ES-I3 (cell line): ENCODE results near the gene DTX2.
"Not testable (repeated sequence)": the region's sequence is repeated elsewhere in the genome, so short reads cannot be mapped to it uniquely, and the experiment has no call there.

ENCODE experiments used
- H3K36me3 ChIP-seq: 2 replicates; pipeline ENCODE4 v1.6.1; 2013; ENCODE audit warnings: mild to moderate bottlenecking, low read length, control low read depth, moderate library complexity; ENCODE audit not compliant: insufficient read depth
- H3K4me1 ChIP-seq: 2 replicates; pipeline ENCODE4 v1.6.1; 2013; ENCODE audit warnings: mild to moderate bottlenecking, control low read depth, low read length; ENCODE audit not compliant: insufficient read depth
- H3K9ac ChIP-seq: 2 replicates; pipeline ENCODE4 v1.6.1; 2013; ENCODE audit warnings: low read depth, mild to moderate bottlenecking, low read length, moderate library complexity
- H3K9me3 ChIP-seq: 2 replicates; pipeline ENCODE4 v1.6.1; 2013; ENCODE audit warnings: mild to moderate bottlenecking, low read length, moderate library complexity; ENCODE audit not compliant: control insufficient read depth, insufficient read depth

The DTX2 gene

DNA sequence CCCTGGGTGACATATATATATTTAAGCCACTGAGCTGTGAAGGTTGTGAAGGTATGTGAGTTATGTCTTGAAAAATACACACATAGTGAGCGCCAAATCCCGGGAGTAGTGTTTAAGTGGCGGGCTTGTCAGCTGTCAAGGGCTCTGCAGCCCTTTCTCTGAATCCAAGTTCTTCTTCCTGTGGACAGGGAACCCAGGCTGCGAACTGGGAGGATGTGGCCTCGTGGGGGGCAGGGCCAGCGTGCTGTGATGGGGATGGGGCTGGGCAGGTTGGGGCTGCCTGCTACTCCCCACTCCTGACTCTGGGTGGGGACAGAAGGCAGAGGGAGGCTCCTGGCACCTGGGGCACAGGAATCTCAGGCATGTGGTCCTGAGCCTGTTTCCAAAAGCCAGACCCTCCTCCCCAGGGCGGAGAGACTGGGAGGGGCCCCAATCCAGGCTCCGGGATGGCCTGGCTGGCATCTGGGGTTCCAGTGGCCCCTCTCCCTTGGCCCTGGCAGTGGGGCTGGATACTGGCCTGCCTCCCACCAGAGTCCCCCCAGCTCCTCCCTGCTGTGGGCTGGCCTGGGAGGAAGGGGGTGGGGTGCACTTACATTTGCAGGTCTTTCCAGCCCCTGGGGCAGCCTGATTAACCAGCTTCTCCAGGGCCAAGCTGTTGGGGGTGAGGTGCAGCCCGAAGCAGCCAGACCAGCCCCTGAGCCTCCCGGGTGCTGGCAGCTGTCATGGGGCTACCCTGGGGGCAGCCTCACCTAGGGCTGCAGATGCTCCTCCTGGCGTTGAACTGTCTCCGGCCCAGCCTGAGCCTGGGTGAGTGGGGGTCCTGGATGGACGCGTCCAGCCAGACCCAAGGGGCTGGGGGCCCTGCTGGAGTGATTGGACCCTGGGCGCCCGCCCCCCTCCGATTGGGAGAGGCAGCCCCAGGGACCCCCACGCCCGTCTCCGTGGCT is 48.7 kb downstream of the DTX2 start, which contains the start of gene UPK3B:
Gene UPK3B, plus strand, starts transcription at position 622 of the 947 bp plus-strand sequence. Its CDS starts 101 bp downstream, at position 723.
- no peaks in the 10 kb centered on the region for H3K9me3 ChIP-seq
- no peaks in the 10 kb centered on the region; the same call in 1 of the 2 replicates for H3K36me3 ChIP-seq
- H3K4me1 ChIP-seq = peaks cover 6% of the 10 kb centered on the region; the same call in 1 of the 2 replicates
- no peak within 1 kb of the TSS for H3K9ac ChIP-seq

DNA sequence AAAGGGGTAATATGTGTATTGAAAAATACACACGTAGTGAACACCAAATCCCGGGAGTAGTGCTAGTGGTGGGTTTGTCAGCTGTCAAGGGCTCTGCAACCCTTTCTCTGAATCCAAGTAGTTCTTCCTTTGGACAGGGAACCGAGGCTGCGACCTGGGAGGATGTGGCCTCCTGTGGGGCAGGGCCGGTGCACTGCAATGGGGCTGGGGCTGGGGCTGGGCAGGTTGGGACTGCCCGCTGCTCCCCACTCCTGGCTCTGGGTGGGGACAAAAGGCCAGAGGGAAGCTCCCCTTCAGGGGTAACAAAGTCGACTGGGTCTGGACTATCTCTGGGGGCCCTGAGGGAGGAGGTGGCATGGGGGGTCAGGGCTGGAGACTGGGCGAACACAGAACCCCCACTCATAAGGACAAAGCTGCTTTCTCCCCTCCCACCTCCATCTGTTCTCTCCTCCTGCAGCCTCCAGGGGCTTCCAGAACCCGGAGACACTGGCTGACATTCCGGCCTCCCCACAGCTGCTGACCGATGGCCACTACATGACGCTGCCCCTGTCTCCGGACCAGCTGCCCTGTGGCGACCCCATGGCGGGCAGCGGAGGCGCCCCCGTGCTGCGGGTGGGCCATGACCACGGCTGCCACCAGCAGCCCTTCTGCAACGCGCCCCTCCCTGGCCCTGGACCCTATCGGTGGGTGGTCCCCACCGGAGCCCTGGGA is 49.8 kb downstream of the DTX2 start:
- H3K4me1 ChIP-seq, H3K9me3 ChIP-seq, H3K36me3 ChIP-seq, H3K9ac ChIP-seq: not testable (repeated sequence)

DNA sequence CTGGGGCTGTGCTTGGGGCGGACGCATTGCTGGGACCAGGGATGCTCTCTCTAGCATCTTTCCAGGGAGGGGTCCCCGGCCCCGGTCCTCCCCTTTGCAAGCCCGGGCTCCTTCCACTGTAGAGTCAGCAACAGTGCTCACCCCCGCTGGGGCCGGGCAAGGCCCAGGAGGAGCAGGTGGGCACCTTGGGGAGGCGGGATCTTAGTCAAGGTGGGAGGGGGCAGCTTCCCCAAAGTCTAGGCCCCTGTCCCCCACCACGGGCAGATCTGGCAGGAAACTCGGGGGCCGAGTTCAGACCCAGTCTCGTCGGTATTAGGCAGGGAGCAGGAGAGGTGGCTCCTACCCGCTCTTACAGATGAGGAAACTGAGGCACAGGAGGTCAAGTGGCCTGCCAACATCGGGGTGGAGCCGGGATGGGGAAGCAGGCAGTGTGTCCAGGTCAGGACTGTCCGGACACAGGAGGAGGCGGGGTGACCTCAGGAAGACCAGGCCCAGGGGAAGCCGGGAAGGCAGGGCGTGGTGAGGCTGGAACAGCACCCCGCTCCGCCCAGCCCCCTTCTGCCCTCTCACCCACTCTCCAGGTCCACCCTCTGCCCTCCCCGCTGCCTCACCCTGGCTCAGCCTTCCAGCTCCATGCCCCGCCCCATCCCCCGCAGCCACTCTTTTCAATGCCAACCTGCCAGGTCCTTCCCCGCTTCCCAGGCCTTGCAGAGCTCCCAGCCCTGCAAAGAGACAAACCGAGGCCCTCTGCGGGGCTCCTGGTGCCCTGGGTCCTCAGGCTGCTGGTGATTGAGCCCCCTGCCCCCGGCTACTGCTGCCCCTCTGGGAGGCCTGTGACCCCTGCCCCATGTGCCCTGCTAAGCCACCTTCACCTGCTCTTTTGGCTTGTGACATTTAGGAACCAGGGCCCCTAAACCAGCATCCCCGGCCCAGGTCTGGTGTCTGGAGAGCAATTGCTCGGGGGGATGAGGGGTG is 50.7 kb downstream of the DTX2 start:
- not testable (repeated sequence) for H3K36me3 ChIP-seq, H3K9ac ChIP-seq, H3K9me3 ChIP-seq, H3K4me1 ChIP-seq

DNA sequence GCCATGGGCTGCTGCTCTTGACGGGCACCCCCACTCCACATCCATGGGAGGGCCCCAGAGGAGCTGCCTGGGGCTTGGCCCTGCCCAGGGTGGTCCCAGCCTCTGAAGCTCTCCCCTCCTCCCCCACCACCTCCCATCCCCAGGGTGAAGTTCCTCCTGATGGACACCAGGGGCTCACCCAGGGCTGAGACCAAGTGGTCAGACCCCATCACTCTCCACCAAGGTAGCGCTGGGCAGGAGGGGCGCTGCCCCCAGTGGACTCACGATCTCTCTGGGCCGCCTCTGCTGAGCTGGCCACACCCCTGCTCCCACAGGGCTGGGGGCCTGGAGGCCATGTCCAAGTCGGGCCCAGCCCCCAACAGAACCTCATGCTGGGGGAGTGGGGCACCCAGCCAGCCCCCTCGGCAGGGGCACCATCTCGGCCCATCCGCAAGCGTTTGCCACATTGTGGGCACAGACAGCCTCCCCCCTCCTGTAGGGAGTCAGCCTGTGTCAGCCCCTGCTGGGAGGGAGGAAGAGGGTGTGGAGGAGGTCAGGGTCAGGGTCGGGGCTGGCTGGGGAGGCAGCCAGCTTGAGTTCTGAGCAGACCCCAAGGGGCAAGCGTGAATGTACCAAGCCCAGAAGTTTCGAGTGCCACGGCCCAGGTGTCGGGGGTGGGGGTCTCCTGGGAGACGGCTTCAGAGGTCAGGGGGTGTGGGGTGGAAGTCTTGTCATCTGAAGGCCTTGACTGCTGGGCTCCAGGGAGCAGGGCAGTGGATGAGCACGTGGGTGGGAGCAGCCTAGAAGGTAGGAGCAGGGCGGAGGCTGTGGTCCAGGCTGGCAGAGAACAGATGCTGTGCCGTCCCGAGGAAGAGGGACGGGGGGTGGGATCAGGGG is 51.7 kb downstream of the DTX2 start:
- H3K4me1 ChIP-seq = peaks cover 6% of the 10 kb centered on the region; the same call in 1 of the 2 replicates
- no peaks in the 10 kb centered on the region for H3K9me3 ChIP-seq
- H3K9ac ChIP-seq = no peak overlapping the region
- no peaks in the 10 kb centered on the region for H3K36me3 ChIP-seq

DNA sequence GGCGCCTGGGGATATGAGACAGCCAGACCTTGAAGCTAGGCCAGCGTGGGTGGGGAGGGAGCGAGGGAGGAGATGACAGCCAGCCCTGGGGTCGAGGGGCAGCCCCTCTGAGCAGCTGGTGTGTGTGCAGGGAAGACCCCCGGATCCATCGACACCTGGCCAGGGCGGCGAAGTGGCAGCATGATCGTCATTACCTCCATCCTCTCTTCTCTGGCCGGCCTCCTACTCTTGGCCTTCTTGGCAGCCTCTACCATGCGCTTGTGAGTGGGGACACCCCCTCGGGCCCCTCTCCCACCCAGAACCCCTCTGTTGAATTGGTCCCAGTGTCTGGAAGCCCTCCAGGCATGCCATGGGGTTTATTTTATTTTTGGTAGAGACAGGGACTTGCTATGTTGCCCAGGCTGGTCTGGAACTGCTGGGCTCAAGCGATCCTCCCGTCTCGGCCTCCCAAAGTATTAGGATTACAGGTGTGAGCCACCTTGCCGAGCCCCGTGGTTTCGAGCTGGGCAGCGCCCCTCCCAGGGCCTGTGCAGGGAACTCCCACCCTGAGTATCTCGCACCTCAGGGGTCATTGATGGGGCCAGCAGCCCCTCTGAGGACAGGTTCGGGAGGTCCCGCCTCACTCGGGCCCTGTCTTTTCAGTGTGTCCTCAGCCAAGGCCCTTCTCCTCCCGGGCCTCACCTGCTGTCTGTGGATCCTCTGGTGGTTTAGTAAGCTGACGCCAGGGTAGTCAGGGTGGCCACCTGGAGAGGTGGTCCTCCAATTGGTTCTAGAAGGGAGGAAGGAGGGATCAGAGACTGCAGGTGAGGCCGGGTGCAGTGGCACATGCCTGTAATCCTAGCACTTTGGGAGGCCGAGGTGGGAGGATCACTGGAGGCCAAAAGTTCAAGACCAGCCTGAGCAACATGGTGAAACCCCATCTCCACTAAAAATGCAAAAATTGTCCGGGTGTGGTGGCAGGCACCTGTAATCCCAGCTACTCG is 52.6 kb downstream of the DTX2 start:
- Histone ChIP-seq H3K9me3 (no peaks in the 10 kb centered on the region), H3K4me1 (peaks cover 6% of the 10 kb centered on the region; the same call in 1 of the 2 replicates), H3K36me3 (no peaks in the 10 kb centered on the region), H3K9ac (no peak overlapping the region)

DNA sequence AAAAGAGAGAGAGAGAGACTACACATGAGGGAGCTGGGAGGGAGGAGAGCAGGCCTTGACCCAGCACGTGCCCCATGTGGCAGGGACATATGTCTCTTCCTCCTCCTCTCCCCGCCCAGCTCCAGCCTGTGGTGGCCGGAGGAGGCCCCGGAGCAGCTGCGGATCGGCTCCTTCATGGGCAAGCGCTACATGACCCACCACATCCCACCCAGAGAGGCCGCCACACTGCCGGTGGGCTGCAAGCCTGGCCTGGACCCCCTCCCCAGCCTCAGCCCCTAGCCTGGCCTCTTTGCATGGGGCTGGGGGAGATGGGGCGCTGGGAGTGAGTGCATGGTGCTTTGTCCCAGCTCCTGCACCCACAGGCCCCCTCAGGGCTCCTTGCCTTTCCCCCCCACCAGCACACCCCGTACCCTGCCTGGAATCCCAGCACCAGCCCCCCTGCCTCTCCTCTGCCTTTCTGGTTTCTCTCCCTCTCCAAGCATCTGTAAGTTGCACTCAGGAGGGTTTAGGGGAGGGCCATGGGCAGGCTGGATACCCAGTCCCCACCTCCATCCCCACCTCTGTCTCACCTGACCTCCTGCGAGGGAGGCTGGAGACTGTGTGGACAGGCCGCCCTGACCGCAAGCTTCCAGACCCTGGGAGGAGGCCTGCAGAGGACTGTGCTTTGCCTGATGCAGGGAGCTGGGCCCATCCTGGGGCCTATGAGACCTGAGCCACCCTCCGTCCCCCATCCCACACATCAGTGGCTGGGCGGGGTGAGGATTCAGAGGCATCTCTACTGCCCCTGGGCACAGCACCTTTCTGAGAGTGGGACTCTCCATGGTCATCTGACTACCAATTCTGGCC is 53.6 kb downstream of the DTX2 start:
- H3K9me3 ChIP-seq = no peaks in the 10 kb centered on the region
- H3K4me1 ChIP-seq = peaks cover under 1% of the 10 kb centered on the region; the same call in 1 of the 2 replicates
- H3K9ac ChIP-seq = no peak overlapping the region
- H3K36me3 ChIP-seq = no peaks in the 10 kb centered on the region

DNA sequence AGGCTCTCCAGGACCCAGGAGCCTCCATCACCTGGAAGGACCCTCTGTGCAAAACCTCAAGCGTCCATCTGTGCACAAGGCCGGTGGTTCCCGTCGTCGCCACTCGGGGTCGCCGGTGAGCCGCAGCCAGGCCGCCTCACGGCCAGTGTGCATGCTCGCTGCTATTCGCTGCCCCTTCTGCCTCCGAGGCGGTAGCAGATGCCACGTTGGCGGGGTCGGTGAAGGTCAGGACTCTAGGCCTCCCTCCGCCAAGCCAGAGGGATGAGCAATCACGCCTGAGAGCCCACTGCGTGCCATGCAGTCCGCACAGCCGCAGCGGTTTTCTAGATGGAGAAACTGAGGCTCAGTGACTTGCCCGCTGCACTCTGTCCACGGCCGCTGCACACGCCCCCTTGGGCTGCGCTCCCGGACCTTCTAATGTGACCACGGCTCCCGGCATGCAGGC is 54.5 kb downstream of the DTX2 start:
- Histone ChIP-seq H3K36me3 (no peaks in the 10 kb centered on the region), H3K9me3 (no peaks in the 10 kb centered on the region), H3K9ac (no peak overlapping the region), H3K4me1 (no peaks in the 10 kb centered on the region; the same call in 1 of the 2 replicates)

DNA sequence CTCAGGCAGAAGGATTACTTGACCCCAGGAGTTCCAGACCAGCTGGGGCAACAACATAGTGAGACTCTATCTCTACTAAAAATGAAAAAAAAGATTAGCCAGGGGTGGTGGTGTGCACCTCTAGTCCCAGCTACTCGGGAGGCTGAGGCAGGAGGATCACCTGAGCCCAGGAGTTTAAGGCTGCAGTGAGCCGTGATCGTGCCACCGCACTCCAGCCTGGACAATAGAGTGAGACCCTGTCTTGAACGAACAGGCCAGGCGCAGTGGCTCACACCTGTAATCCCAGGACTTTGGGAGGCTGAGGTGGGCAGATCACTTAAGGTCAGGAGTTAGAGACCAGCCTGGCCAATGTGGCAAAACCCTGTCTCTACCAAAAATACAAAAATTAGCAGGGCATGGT is 55.4 kb downstream of the DTX2 start:
- H3K36me3 ChIP-seq, H3K4me1 ChIP-seq, H3K9me3 ChIP-seq, H3K9ac ChIP-seq: not testable (repeated sequence)

DNA sequence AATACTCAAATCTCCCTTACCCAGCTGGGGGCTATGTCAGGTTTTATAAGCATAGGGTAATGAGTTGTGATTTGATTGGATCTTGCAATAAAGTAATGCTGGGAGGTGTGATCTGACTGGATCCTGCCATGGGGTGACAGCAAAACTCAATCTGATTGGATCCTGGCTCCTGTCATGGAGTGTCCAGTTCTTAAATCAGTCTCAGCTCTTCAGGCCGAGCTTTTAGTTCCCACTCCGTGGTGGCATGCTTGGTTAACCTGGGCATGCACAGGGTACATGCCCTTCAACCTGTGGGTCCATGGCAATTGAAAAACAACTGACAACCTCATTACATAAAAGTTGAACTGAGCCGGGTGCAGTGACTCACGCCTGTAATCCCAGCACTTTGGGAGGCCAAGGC is 64.7 kb downstream of the DTX2 start:
- H3K9me3 ChIP-seq, H3K9ac ChIP-seq, H3K4me1 ChIP-seq, H3K36me3 ChIP-seq: not testable (repeated sequence)

DNA sequence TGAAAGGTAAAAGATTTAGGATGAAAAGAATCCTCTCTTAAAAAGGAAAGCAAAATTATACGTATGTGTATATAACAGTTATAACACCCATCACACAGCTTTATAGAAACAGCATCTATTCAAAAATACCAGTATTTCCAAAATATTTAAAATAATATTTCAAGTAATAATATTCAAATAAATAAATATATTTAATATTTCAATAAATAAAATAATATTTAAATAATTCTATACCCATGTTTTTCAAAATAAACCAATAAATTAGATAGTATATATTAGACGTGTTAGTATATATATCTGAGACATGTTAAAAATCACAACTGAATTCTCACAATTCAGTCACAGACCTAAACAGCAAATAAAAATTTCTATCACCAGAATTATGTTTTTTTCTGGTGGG is 70.1 kb downstream of the DTX2 start:
- not testable (repeated sequence) for H3K36me3 ChIP-seq, H3K9me3 ChIP-seq, H3K4me1 ChIP-seq, H3K9ac ChIP-seq

DNA sequence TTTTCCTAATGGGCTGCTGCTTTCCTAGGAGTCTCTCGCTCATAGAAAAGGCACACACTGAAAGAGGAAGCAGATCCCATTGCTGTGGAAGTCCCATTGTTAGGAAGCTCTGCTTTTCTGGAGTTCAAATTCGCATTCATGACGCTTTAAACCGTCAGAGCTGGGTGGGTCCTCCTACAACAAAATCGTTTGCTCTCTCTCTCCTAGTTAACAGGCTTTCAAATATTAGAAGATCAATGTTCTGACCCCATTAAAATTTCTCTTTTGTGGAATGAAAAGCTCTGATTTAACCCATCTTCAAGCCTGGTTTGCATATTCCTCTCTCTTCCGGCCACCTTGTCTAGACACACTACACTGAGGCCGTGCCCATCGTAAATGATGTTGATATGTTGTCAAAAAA is 81.7 kb downstream of the DTX2 start, which contains the start of gene SPDYE16:
Gene SPDYE16, minus strand, starts transcription at position 101 of the 400 bp plus-strand sequence. CDS start 1,838 bp downstream, outside the sequence.
- H3K9ac ChIP-seq, H3K36me3 ChIP-seq: not testable (repeated sequence)

More for the DNA sequence above, 81.7 kb downstream of the DTX2 start, which contains the start of gene SPDYE16:
- not testable (repeated sequence) for H3K4me1 ChIP-seq, H3K9me3 ChIP-seq
